NCI-H774 (cell line): Measurements from ENCODE around the gene CD1B.
"Not testable (repeated sequence)": the region's sequence is repeated elsewhere in the genome, so short reads cannot be mapped to it uniquely, and the experiment has no call there.

Source experiments
- DNase-seq: peaks from one replicate; lab custom pipeline; 2025; lab: John Stamatoyannopoulos, UW

The CD1B gene

GRCh38 chr1:158328426-158328825 is 2.9 kb downstream of the CD1B start:
- no peak for DNase-seq

DNA sequence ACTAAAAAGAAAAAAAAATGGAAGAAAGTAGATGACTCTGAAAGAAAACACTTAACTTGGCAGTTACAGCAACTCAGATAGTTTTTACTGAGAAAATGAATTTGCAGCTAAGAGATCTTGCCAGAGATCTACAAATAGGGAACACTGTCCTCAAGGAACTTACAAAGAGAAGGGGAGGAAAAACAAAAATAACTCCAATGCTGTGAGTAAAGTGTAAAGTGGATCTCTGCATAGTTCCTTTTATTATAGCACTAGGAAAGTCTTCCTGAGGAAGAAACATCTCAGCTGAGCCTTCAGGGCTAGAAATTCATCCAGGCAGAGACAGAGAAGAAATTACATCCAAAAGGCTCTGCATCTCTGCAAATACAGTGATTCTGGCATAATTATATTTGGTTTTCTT is 3.9 kb downstream of the CD1B start:
- no peak for DNase-seq

DNA sequence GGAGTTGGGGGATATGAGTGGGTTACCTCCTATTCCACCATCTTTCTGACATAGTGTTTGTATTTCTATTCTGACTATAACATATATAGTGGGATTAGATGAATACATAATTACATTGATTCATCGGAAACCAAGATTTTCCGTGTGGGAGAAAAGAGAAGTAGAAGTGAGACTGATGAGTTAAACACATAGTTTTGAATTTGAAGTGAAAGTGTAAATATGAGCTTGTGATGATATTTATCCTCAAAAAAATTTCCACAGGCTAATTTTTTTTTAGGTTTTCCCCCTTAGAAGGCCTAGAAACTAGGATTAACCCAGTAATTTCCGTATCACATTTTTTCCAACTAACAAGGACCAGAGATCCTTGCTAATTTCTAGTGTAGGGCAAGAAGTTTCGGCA is 6.9 kb downstream of the CD1B start:
- DNase-seq, result no peak

- no peak for DNase-seq
These were observed 7.5 kb downstream of the CD1B start for GRCh38 chr1:158323866-158324265.

GRCh38 chr1:158311066-158311465 is 20.3 kb downstream of the CD1B start:
- DNase-seq, result no peak

DNA sequence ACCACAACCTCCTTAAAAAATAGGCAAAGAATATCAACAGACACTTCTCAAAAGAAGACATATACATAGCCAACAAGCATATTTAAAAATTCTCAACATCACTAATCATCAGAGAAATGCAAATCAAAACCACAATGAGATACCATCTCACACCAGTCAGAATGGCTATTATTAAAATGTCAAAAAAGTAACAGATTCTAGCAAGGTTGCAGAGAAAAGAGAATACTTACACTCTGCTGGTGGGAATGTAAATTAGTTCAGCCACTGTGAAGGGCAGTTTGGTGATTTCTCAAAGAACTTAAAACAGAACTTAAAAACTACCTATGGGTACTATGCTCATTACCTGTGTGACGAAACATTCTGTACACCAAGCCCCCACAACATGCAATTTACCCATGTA is 20.7 kb downstream of the CD1B start:
- DNase-seq, result no peak

- no peak for DNase-seq
These were observed 35.5 kb downstream of the CD1B start for GRCh38 chr1:158295791-158296190.

DNA sequence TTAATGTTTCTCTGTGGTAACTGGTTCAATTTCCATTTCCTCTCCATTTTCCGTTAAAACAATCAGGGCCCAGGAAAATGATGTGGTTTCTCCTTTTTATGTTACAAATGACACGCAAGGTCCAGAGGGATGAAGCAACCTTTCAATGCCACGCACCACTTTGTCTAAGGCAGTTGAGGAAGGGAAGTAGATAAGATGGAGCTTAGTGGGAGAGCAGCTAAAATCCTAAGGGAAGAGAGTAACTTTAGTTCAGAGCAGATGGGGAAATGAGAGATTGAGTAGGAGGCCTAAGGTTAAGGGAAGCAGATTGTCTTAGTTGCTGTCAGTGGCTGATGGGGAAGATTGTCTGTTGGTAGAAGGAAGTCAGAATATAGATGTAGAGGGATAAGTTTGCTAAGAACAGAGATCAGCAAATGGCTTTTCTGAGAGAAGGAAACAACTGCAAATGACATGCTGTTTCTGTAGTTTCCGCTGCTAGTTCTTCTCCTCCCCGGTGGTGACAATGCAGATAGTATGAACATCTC is 40.9 kb downstream of the CD1B start:
- no peak for DNase-seq

- no peak for DNase-seq
These were observed 41.5 kb downstream of the CD1B start, which contains the start of gene CD1C for GRCh38 chr1:158289811-158290210. TSS of gene CD1C (plus strand) at chr1:158289923. CDS start at chr1:158290065, 142 bp downstream.

- no peak for DNase-seq
These were observed 44.4 kb downstream of the CD1B start for GRCh38 chr1:158286941-158287346.

GRCh38 chr1:158286487-158286886 is 44.8 kb downstream of the CD1B start:
- DNase-seq, result no peak

DNA sequence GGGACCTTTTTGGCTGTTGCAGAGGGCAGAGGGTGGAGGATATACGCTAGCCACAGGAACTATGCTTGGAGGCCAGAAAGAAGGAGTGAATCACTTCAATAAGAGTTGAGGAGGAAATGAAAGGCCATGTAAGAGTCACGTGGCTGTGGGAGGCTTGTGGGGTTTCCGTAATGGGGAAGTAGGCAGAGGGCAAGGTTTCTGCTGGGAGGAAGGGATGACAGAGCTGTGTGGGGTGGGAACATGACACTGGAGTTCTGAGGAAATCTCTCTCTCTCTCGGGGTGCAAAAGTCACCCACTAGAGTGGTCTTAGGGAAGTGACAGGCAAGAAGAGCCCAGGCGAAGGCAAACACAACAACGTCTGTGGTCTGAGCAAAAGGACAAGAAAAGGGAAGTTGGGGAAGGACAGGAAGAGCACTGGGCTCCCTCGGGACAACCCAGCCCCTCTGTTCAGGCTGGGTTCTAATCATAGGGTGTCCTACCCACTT is 45.5 kb downstream of the CD1B start:
- no peak for DNase-seq

- no peak for DNase-seq
These were observed 47.4 kb downstream of the CD1B start for GRCh38 chr1:158283965-158284364.

- not testable (repeated sequence) for DNase-seq
These were observed 48.9 kb downstream of the CD1B start for GRCh38 chr1:158282421-158282820.
